HG03025 (cell line): ENCODE data around the gene ERMN.

ENCODE experiments used
- ATAC-seq: cut with Tn5 transposase; IDR thresholded peaks from one replicate; pipeline ENCODE4 v1.9.1; 2021; ENCODE audit warnings: mild to moderate bottlenecking, moderate library complexity; ENCODE audit not compliant: unreplicated experiment, low FRiP score

ERMN gene

GRCh38 chr2:157333304-157334047 is 7.9 kb upstream of the ERMN start:
- no peak for ATAC-seq

GRCh38 chr2:157329524-157329923 is 3.9 kb upstream of the ERMN start:
- no peak for ATAC-seq

GRCh38 chr2:157327621-157328500 is 2.2 kb upstream of the ERMN start:
- ATAC-seq = peak; percentile 99

- peak; percentile 30 for ATAC-seq
These were observed 1.6 kb upstream of the ERMN start for GRCh38 chr2:157327200-157327599.

- ATAC-seq = no peak
These were observed 1.1 kb upstream of the ERMN start for GRCh38 chr2:157326698-157327097.

DNA sequence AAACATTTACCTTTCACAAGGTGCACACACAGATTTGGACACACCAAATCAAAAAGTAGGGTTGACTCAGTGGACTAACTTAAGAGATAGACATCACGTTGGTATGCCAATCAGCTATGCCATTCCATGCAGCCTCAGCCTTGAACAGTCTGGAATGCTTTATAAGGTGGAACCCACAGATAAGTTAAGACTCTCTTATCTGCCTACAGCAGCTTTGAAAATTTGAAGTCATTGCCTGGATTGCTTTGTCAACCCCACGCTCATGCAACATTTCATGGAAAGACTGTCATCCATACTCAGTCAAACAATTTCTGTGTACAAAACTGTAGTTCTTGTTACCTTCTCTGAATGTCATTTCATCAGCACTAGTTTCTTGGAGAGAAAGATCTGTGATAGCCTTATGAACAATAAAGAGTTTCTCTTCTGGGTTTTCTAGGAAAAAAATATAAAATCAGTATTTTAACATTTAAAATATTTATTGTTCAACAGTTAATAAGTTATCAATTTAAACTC is 1.2 kb downstream of the ERMN start:
- no peak for ATAC-seq

DNA sequence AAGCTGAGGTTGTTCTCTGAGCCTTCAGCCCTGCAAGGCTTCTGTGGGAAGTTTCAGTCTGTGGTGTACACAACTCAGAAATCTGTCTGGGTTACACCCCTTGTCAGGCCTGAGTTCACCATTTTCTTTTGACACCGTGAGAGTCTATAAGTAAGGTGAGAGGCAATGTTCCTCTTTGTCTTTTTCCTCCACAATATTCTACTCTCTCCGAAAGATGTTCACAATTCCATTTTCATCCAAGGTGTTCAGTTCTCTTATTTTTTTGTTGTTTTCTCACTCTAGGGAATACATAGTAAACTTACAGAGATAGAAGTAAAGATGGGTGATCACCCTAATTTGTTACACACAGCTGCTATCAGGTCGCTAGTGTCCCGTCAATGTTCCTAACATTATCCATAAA is 3.2 kb downstream of the ERMN start:
- ATAC-seq = no peak

- no peak for ATAC-seq
These were observed 4.2 kb downstream of the ERMN start for GRCh38 chr2:157321466-157321865.

GRCh38 chr2:157320409-157320808 is 5.2 kb downstream of the ERMN start:
- no peak for ATAC-seq

GRCh38 chr2:157319795-157320194 is 5.8 kb downstream of the ERMN start:
- no peak for ATAC-seq

- no peak for ATAC-seq
These were observed 6.7 kb downstream of the ERMN start for GRCh38 chr2:157318884-157319283.

GRCh38 chr2:157315901-157316300 is 9.7 kb downstream of the ERMN start:
- no peak for ATAC-seq

GRCh38 chr2:157312866-157313486 is 12.6 kb downstream of the ERMN start:
- no peak for ATAC-seq

- no peak for ATAC-seq
These were observed 13.9 kb downstream of the ERMN start for GRCh38 chr2:157311706-157312105.

DNA sequence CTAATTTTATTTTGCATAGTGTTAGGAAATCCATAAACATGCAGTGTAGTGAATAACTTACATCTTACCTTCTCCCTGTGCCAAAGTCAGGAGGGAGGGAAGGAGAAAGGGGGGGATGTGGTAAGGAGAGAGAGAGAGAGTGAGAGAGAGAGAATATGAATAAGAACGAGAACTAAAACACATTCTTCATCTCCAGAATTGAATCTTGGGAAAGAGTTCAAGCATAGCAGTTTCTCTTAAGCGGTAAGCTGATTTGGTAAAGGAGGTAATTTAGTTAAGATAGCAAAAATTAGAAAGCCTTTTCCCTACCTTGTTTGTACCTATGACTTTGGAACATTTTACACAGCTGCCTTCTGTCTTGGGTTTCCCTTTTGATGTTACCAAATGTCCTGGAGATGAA is 15.7 kb downstream of the ERMN start:
- ATAC-seq = no peak

- no peak for ATAC-seq
These were observed 18.6 kb downstream of the ERMN start for GRCh38 chr2:157307021-157307420.

- no peak for ATAC-seq
These were observed 19.9 kb downstream of the ERMN start for GRCh38 chr2:157305723-157306110.

DNA sequence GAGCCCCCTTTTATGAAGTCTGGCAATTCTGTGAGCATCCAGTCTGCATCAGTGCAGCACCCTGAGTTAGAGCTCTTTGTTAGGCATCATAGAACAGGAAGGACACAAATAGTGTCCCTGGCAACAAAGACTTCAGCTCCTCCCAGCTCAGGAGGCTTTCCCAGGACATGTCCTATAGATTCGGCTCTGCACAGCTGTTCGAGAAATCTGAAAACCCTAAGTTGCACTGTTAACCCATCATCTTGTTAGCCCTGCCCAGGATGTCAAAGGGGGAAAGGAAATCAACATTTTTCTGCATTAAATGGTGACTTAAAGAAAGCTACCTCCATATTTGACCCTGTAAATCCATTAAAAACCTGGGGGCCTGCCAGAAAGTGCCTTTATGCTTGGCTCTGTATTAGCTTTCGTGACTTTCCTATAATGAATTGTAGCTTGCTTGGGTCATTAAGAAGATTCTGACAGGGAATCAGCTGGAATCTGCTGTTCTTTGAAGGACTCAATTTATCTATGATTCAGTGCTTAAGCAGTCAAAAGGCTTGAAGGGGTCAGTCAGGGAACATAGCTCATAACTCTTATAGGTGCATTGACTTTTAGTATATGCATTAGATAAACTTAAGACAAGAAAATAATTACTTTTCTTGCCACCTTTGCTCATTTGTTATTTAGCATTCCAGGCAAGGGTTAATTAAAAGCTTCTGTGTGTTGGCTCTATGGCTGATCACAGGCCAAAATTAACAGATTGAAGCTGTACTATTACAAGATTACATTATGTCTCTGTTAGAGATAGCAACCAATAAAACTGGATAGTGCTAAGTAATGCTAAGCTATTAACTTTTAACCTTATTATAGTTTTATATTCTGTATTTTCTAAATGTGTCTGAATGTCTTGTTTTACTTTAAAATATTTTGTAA is 20.6 kb downstream of the ERMN start:
- ATAC-seq = no peak

GRCh38 chr2:157303612-157304011 is 22.0 kb downstream of the ERMN start:
- no peak for ATAC-seq

DNA sequence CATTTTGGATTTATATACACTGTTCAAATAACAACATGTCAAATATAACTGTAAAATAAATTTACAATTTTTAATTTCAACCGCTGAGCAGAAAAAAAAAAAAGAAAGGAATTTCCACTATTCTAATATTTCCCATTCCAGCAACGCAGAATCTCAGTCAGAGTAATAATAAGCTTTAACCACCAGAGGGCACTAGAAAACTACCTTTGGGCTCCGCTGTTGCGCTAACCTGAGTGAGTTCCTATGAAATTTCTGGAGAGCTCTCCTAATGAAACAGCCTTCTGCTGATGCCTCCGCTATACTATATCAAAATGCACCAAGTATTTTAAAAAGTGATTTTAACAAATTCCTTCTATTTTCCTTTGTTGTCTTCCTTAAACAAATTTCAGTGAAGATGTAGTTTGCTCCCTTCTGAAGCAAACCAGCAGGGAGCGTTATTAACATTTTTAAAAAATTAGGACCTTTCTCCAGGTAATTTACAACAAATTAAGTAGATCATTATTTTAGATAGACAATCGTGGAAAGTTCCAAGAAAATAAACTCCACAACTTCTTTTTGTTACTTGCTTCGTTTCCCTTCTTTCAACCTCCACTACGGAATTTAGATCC is 23.0 kb downstream of the ERMN start:
- ATAC-seq = peak; percentile 67
